Nephron (organoid): ENCODE measurements around the gene TNS2.

ENCODE experiments used
- H3K27ac Mint-ChIP-seq, 3 experiments: 2 replicates each; pipeline ENCODE4 v1.8.0; 2020; ENCODE audit warnings: mixed read lengths in 3 of 3, mild to moderate bottlenecking in 2 of 3, moderate library complexity in 1 of 3
- H3K27me3 Mint-ChIP-seq: 2 replicates; pipeline ENCODE4 v1.8.0; 2021; ENCODE audit warnings: low read depth, mild to moderate bottlenecking, moderate library complexity, mixed read lengths
- H3K36me3 Mint-ChIP-seq: 2 replicates; pipeline ENCODE4 v1.8.0; 2020; ENCODE audit warnings: low read depth, mixed read lengths
- H3K4me1 Mint-ChIP-seq: 2 replicates; pipeline ENCODE4 v1.8.0; 2020; ENCODE audit warnings: mixed read lengths
- H3K4me3 Mint-ChIP-seq, 3 experiments: 2 replicates each; pipeline ENCODE4 v1.8.0; 2020; ENCODE audit warnings: mild to moderate bottlenecking in 3 of 3, mixed read lengths in 3 of 3, moderate library complexity in 2 of 3
- H3K9me3 Mint-ChIP-seq: 2 replicates; pipeline ENCODE4 v1.8.0; 2020; ENCODE audit warnings: mixed read lengths
- TF ChIP-seq, protein P1 (sequence below), 3 experiments: fragments of 200-600 bp; sonication (generic); IDR thresholded peaks; one replicate each; pipeline ENCODE4 v1.5.0; 2021; ENCODE audit warnings: antibody characterized with exemption in 3 of 3; ENCODE audit not compliant: unreplicated experiment in 3 of 3

The TNS2 gene

GRCh38 chr12:53058674-53059433 is 9.0 kb downstream of the TNS2 start:
- H3K9me3 Mint-ChIP-seq: no peaks in the 10 kb centered on the region

GRCh38 chr12:53059434-53060063 is 9.7 kb downstream of the TNS2 start:
- no peaks in the 10 kb centered on the region for H3K27me3 Mint-ChIP-seq
- no peak overlapping the region for H3K27ac Mint-ChIP-seq
- peaks cover 44% of the 10 kb centered on the region for H3K4me1 Mint-ChIP-seq
- H3K4me3 Mint-ChIP-seq: no peak overlapping the region
- no peaks in the 10 kb centered on the region for H3K9me3 Mint-ChIP-seq
- H3K36me3 Mint-ChIP-seq: peaks cover 30% of the 10 kb centered on the region
- TF ChIP-seq, protein P1, sequence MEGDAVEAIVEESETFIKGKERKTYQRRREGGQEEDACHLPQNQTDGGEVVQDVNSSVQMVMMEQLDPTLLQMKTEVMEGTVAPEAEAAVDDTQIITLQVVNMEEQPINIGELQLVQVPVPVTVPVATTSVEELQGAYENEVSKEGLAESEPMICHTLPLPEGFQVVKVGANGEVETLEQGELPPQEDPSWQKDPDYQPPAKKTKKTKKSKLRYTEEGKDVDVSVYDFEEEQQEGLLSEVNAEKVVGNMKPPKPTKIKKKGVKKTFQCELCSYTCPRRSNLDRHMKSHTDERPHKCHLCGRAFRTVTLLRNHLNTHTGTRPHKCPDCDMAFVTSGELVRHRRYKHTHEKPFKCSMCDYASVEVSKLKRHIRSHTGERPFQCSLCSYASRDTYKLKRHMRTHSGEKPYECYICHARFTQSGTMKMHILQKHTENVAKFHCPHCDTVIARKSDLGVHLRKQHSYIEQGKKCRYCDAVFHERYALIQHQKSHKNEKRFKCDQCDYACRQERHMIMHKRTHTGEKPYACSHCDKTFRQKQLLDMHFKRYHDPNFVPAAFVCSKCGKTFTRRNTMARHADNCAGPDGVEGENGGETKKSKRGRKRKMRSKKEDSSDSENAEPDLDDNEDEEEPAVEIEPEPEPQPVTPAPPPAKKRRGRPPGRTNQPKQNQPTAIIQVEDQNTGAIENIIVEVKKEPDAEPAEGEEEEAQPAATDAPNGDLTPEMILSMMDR (IDR thresholded peaks at IDR 0.05; ENCODE audit: unreplicated experiment in 3 of 3): no peak

More at GRCh38 chr12:53058674-53059433, 9.0 kb downstream of the TNS2 start:
- Mint-ChIP-seq H3K27me3 (no peaks in the 10 kb centered on the region), H3K36me3 (peaks cover 23% of the 10 kb centered on the region), H3K4me3 (no peak overlapping the region), H3K4me1 (peaks cover 43% of the 10 kb centered on the region), H3K27ac (no peak overlapping the region)
- TF ChIP-seq, protein P1 (IDR thresholded peaks at IDR 0.05; ENCODE audit: unreplicated experiment in 3 of 3): no peak

GRCh38 chr12:53060064-53060720 is 10.3 kb downstream of the TNS2 start:
- Mint-ChIP-seq H3K27me3 (no peaks in the 10 kb centered on the region), H3K9me3 (no peaks in the 10 kb centered on the region), H3K36me3 (peaks cover 37% of the 10 kb centered on the region), H3K4me1 (peaks cover 46% of the 10 kb centered on the region), H3K27ac (no peak overlapping the region), H3K4me3 (no peak overlapping the region)
- TF ChIP-seq, protein P1 (IDR thresholded peaks at IDR 0.05; ENCODE audit: unreplicated experiment in 3 of 3): no peak

- peak overlapping the region in 1 of 3 experiments; percentile 80 for H3K27ac Mint-ChIP-seq
- H3K4me1 Mint-ChIP-seq: peaks cover 44% of the 10 kb centered on the region
- H3K27me3 Mint-ChIP-seq: no peaks in the 10 kb centered on the region
- no peaks in the 10 kb centered on the region for H3K9me3 Mint-ChIP-seq
- peaks cover 37% of the 10 kb centered on the region for H3K36me3 Mint-ChIP-seq
- TF ChIP-seq, protein P1 (IDR thresholded peaks at IDR 0.05; ENCODE audit: unreplicated experiment in 3 of 3): no peak
- no peak overlapping the region for H3K4me3 Mint-ChIP-seq
These were observed 10.9 kb downstream of the TNS2 start for GRCh38 chr12:53060721-53061276.

GRCh38 chr12:53061404-53062010 is 11.6 kb downstream of the TNS2 start:
- H3K27me3 Mint-ChIP-seq: no peaks in the 10 kb centered on the region
- H3K36me3 Mint-ChIP-seq: peaks cover 34% of the 10 kb centered on the region
- H3K27ac Mint-ChIP-seq: peak overlapping the region in 2 of 3 experiments; percentile 19 to 80
- peaks cover 49% of the 10 kb centered on the region for H3K4me1 Mint-ChIP-seq
- no peak overlapping the region for H3K4me3 Mint-ChIP-seq
- no peaks in the 10 kb centered on the region for H3K9me3 Mint-ChIP-seq
- TF ChIP-seq, protein P1 (IDR thresholded peaks at IDR 0.05; ENCODE audit: unreplicated experiment in 3 of 3): no peak
